ENCODE measurements around the gene ACE2.

ACE2 gene

GRCh38 chrX:15574017-15574416 lies 26.7 kb downstream of the ACE2 start:
- no peak for DNase-seq

GRCh38 chrX:15570145-15570544 lies 30.6 kb downstream of the ACE2 start:
- no peak for DNase-seq

DNA sequence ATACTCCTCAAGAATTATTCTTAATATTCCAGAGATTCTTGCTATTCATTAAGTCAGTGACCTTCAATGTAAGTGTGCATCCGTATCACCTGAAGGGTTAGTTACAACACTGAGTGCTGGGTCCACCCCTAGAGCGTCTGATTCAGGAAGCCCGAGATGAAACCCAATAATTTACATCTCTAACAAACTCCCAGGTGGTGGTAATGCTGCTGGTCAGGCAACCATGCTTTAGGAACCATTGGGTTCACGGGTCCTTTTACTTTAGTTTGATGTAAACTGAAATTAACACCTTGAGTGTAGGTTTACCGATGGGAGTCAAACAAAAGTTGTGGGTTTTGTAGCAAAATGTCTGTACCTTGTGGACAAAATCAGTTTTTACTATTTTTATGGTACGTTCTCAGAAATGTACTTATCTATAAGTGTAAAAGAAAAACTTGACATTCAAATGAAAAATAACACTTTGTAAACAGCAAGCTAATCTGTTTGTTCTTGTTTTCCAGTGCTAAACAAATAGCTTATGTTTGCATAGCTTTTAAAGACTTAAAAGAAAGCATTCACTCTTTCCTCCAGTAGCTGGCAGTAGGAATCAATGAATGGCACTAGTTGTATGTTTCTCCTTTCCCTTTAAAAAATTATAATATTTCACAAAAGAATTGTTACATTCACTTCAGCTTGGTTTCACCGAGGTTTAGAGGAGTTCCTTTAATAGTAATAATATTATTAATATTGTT lies 32.7 kb downstream of the ACE2 start:
- DNase-seq: no peak

GRCh38 chrX:15567267-15567666 lies 33.5 kb downstream of the ACE2 start:
- no peak for DNase-seq

DNA sequence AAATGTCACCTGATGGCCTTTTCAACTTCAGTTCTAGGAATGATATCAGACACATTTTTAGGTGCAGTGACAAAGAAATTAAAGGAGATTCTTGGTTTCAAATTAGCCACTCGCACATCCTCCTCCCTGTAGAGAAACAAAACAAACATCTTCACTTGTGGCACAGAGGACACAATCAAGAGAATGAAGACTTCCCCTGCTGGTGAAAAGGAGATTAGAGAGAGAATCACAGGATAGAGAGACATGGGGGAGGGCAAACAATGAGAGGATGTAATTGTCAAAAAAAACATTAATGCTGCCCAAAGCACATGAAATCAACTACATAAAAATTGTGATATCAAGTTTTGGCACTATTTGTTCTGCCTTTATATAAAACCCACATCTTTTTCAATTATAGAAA lies 34.5 kb downstream of the ACE2 start:
- DNase-seq: no peak

DNA sequence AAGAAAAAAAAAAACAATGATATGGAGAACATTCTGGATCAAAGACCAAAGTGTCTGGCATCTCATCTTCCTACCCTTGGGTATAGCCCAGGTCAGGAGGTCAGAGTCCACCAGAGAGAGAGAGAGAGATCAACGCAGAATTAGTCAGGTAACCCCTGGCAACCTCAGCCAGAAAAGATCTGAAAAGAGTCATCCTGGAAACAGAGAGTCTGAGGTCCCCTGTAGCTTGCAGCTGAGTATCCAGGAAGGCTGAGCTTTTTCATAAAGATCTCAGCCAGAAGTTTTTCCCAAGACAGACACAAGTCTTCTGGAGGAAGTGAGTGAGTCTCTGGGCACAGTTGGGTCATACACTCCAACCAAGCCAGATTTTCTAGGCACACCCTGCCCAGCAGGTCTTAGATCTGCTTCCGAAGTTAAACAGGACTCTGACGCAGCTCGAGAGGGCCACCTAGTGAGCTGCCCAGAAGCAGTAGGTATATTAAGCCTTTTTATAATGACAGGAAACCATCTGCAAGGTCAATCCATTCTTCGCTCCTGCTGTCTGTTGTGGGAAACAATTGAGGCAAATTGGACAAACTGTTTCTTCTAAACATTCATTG lies 35.7 kb downstream of the ACE2 start:
- DNase-seq: peak; percentile 9 to 19

GRCh38 chrX:15563056-15563455 lies 37.7 kb downstream of the ACE2 start:
- DNase-seq: no peak

DNA sequence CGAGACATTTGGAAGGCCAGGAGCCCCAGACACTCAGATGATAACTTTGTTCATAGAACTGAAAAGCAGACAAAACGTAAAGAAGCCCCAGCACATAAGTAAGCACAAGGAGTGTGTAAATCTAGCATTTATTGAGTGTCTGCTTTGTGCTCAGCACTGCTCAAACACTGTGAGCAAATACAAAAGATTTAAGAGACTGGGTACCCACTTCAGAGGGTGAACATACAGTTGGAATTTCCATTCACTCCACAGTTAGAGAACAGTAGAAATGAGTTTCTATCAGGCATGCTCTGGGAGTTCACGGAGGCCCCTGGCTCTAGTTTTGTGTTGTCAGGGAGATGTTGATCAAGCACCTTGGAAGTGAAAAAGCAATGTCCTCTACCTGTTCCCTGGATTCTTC lies 39.8 kb downstream of the ACE2 start:
- no peak for DNase-seq

- DNase-seq: no peak
These were observed 41.5 kb downstream of the ACE2 start for GRCh38 chrX:15559227-15559626.

DNA sequence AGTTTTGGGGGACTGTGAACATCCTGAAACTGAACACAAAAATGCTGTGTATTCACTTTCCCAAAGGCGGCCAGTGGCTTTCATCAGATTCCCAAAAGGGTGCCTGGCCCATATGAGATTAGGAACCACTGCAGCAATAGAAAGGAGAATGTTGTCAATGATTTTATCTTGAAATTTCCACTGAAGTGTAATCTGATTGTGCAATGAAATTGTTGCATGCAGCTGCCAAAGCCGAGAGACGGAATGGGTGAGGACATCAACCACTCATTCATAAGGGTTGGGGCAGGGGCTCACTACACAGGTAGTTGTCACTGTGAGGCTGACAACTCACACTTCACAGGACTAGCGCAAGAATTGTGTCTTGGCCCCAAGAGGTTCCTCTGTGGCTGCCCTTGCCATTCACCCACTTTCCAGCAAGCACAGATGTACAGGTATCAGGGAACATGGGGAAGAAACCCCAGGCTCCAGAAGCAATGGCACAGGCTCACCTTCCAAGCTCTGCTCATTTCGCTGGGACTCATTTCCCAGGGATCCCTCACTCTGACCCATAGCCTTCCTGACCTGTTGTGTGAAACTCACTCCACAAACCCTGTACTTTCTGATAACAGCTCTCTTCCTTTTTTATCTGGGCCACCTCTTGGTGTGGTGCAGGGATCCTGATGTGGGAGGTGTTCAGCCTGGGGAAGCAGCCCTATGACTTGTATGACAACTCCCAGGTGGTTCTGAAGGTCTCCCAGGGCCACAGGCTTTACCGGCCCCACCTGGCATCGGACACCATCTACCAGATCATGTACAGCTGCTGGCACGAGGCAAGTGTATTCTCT lies 51.4 kb downstream of the ACE2 start:
- DNase-seq: no peak

GRCh38 chrX:15547356-15547755 lies 53.4 kb downstream of the ACE2 start:
- no peak for DNase-seq

- no peak for DNase-seq
These were observed 54.0 kb downstream of the ACE2 start for GRCh38 chrX:15546745-15547144.

DNA sequence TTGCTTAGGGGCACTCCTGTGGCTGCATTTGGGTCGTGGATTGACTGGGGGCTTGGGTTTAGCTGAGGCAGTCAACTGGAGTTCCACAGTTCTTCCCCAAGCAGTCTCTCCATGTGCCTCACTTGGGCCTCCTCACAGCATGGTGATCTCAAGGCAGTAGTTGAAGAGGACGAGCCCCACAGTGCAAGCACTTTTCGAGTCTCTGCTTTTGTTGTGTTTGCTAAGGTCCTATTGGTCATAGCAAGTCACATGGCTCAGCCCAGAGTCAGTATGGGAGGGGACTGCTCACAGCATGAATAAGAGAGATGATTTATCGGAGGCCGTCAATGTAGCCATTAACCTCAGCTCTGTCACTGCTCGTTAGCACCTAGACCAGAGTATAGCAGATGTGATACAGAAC lies 70.4 kb downstream of the ACE2 start:
- no peak for DNase-seq

DNA sequence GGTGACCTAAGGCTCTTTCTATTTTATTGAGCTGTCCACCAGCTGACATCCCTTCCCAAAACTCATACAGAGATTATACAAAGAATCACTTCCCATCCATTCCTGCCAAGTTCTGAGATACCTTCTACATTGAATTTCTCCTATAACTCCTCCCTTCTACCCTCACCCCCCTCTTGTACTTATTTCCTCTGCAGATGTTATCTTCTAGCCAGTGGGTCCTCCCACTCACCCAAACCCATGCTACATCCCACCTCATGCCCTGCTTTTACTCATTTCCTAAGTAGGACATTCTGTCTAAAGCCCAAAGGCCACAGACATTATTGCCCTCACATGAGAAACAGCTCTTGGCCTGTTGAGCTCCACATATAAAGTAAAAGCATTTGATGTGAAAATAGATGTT lies 71.6 kb downstream of the ACE2 start:
- DNase-seq: no peak

GRCh38 chrX:15525664-15526416 lies 74.9 kb downstream of the ACE2 start:
- DNase-seq: no peak

DNA sequence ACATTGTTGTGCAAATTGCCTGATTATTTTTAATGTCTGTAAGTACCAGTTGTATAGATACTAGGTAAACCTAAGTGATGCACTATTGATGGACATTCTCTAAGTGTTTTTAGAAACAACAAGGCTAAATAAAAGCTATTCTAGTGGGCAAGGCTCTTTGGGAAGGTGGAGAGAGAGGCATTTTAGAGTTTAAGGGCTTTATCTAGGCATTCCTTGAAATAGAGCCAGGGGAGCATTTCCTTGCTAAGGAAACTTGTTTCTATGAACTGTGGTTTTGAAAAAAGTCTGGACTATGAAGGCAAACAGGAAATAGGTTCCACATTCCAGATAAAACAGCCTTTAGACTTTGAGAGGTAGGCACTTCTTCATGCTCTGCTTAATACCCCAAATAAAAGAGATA lies 76.3 kb downstream of the ACE2 start:
- DNase-seq: no peak

GRCh38 chrX:15523088-15523487 lies 77.7 kb downstream of the ACE2 start:
- no peak for DNase-seq

DNA sequence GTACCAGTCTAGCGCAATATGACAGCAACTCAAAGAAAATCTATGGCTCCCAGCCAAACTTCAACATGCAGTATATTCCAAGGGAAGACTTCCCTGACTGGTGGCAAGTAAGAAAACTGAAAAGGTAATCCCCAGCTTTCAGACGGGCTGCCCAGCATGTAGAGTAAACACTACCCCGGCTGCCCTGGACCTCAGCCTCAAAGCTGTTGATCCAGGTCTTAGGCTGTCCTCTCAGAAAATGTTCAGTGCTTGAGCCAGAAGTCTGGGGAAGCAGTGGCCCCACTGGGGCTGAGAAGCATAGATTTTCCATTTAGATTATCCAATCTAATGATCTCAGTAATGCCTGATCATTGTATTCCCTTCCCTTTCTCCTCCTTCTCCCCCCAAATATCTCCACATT lies 78.3 kb downstream of the ACE2 start:
- no peak for DNase-seq

- no peak for DNase-seq
These were observed 84.8 kb downstream of the ACE2 start for GRCh38 chrX:15515931-15516330.

DNA sequence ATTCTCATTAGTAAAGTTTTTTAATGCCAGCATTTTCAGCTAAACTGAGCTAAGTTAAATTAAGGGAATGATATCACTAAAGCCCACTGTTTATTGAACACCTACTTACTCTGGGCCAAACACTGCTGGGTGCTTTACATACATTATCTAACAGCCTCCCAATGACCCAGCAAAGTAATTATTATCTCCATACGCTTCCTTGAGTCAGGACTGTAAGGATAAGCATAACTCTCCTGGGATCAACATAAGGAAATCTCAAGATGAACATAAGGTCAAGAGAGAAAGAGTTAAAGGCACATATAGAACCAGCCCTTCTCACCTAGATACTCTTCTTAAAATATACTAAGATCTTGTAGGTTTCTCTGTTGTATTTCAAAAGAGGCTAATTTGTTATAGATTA lies 86.5 kb downstream of the ACE2 start:
- no peak for DNase-seq

- no peak for DNase-seq
These were observed 88.3 kb downstream of the ACE2 start for GRCh38 chrX:15512401-15512965.

DNA sequence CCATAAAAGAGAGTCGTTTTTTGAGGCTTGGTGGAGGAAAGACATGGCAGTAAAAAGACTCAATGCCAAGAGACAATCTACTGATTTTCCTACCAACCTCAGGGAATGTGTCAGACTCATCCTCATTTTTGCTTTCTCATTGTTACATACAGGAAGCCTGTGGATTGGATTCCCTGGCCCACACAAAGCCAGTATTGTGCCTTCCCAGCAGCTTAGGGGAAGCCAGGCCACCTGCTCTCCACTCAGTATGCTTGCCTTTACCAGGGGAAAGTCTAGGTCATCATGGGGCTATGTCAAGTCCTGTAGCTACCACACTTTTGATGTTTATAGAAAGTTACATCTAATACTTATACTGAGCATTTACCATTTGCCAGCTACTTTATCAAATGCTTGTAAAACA lies 89.2 kb downstream of the ACE2 start:
- DNase-seq: no peak
